ENCODE results near the gene NPLOC4. TPM values are rescaled to one million over a fixed set of nuclear protein-coding genes. Genes with fewer than 3 reads are reported as not detected.

The NPLOC4 gene
- total and polyA plus RNA-seq, 9 of the 15 experiments (the other 6 are each of a cell fraction or from before 2014, with no cell fraction given) = 1.5 to 116 (median 64.5) TPM

GRCh38 chr17:81513372-81513752 lies 123.5 kb downstream of the NPLOC4 start (continued):
- TF ChIP-seq, protein P1, sequence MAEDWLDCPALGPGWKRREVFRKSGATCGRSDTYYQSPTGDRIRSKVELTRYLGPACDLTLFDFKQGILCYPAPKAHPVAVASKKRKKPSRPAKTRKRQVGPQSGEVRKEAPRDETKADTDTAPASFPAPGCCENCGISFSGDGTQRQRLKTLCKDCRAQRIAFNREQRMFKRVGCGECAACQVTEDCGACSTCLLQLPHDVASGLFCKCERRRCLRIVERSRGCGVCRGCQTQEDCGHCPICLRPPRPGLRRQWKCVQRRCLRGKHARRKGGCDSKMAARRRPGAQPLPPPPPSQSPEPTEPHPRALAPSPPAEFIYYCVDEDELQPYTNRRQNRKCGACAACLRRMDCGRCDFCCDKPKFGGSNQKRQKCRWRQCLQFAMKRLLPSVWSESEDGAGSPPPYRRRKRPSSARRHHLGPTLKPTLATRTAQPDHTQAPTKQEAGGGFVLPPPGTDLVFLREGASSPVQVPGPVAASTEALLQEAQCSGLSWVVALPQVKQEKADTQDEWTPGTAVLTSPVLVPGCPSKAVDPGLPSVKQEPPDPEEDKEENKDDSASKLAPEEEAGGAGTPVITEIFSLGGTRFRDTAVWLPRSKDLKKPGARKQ (CRISPR knock-in tag; IDR thresholded peaks at IDR 0.05) = no peak
- no peak for TF ChIP-seq SNAPC5 (CRISPR knock-in tag; IDR thresholded peaks at IDR 0.05)
- TF ChIP-seq ZFP1 (CRISPR knock-in tag; IDR thresholded peaks at IDR 0.05) = no peak
- peak; percentile 12; the same call in 1 of the 2 replicates for TF ChIP-seq EGR1 (conservative IDR thresholded peaks at IDR 0.05)
- TF ChIP-seq ZNF239 (CRISPR knock-in tag; IDR thresholded peaks at IDR 0.05) = no peak
- TF ChIP-seq, protein P2, sequence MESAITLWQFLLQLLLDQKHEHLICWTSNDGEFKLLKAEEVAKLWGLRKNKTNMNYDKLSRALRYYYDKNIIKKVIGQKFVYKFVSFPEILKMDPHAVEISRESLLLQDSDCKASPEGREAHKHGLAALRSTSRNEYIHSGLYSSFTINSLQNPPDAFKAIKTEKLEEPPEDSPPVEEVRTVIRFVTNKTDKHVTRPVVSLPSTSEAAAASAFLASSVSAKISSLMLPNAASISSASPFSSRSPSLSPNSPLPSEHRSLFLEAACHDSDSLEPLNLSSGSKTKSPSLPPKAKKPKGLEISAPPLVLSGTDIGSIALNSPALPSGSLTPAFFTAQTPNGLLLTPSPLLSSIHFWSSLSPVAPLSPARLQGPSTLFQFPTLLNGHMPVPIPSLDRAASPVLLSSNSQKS (CRISPR knock-in tag; IDR thresholded peaks at IDR 0.05) = no peak
- TF ChIP-seq BDP1 (IDR thresholded peaks at IDR 0.05; ENCODE audit: insufficient read depth, insufficient read length) = no peak
- no peak for TF ChIP-seq NFXL1 (CRISPR knock-in tag; IDR thresholded peaks at IDR 0.05)
- no peak for TF ChIP-seq SMARCA5 (IDR thresholded peaks at IDR 0.05)
- TF ChIP-seq, protein P3, sequence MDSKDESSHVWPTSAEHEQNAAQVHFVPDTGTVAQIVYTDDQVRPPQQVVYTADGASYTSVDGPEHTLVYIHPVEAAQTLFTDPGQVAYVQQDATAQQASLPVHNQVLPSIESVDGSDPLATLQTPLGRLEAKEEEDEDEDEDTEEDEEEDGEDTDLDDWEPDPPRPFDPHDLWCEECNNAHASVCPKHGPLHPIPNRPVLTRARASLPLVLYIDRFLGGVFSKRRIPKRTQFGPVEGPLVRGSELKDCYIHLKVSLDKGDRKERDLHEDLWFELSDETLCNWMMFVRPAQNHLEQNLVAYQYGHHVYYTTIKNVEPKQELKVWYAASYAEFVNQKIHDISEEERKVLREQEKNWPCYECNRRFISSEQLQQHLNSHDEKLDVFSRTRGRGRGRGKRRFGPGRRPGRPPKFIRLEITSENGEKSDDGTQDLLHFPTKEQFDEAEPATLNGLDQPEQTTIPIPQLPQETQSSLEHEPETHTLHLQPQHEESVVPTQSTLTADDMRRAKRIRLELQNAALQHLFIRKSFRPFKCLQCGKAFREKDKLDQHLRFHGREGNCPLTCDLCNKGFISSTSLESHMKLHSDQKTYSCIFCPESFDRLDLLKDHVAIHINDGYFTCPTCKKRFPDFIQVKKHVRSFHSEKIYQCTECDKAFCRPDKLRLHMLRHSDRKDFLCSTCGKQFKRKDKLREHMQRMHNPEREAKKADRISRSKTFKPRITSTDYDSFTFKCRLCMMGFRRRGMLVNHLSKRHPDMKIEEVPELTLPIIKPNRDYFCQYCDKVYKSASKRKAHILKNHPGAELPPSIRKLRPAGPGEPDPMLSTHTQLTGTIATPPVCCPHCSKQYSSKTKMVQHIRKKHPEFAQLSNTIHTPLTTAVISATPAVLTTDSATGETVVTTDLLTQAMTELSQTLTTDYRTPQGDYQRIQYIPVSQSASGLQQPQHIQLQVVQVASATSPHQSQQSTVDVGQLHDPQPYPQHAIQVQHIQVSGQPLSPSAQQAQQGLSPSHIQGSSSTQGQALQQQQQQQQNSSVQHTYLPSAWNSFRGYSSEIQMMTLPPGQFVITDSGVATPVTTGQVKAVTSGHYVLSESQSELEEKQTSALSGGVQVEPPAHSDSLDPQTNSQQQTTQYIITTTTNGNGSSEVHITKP (IDR thresholded peaks at IDR 0.05; ENCODE audit: partially characterized antibody) = no peak
- TF ChIP-seq SMARCC2 (IDR thresholded peaks at IDR 0.05; ENCODE audit: low read depth) = no peak
- TF ChIP-seq CEBPB (tag; IDR thresholded peaks at IDR 0.05) = no peak
- TF ChIP-seq, protein P4, sequence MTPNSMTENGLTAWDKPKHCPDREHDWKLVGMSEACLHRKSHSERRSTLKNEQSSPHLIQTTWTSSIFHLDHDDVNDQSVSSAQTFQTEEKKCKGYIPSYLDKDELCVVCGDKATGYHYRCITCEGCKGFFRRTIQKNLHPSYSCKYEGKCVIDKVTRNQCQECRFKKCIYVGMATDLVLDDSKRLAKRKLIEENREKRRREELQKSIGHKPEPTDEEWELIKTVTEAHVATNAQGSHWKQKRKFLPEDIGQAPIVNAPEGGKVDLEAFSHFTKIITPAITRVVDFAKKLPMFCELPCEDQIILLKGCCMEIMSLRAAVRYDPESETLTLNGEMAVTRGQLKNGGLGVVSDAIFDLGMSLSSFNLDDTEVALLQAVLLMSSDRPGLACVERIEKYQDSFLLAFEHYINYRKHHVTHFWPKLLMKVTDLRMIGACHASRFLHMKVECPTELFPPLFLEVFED (CRISPR knock-in tag; conservative IDR thresholded peaks at IDR 0.05) = no peak
- 0 out of 4 replicates have a peak, but pooled peaks of 1 of the 2 experiments have one; percentile 27 for TF ChIP-seq MNT (conservative IDR thresholded peaks at IDR 0.05)
- TF ChIP-seq, protein P5, sequence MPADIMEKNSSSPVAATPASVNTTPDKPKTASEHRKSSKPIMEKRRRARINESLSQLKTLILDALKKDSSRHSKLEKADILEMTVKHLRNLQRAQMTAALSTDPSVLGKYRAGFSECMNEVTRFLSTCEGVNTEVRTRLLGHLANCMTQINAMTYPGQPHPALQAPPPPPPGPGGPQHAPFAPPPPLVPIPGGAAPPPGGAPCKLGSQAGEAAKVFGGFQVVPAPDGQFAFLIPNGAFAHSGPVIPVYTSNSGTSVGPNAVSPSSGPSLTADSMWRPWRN (IDR thresholded peaks at IDR 0.05; ENCODE audit: low read depth) = no peak
- TF ChIP-seq CSDE1 (IDR thresholded peaks at IDR 0.05) = no peak
- TF ChIP-seq TFAP4 (CRISPR knock-in tag; IDR thresholded peaks at IDR 0.05; ENCODE audit: borderline replicate concordance) = peak; percentile 43
- 0 out of 2 replicates have a peak, but pooled peaks have one; percentile 12 for TF ChIP-seq CBX1 (IDR thresholded peaks at IDR 0.05; ENCODE audit: low read depth)

All from K562 (cell line).